IMR-90 (cell line): ENCODE results near the gene RSU1. TPM values are rescaled to one million over a fixed set of nuclear protein-coding genes. Genes with fewer than 3 reads are reported as not detected.

Source experiments
- ATAC-seq: fragments of 200-7000 bp; cut with Tn5 transposase; 2 replicates; pipeline ENCODE4 v1.9.1; 2020; ENCODE audit warnings: low read depth, mild to moderate bottlenecking, moderate library complexity
- BruUV-seq: library from RNA; stranded (reverse); fragments of 400-500 nt; replicated peaks from 2 replicates; lab custom pipeline; 2021; lab: Mats Ljungman, UMichigan
- CTCF ChIA-PET: fragments of 300-600 bp; formaldehyde crosslinking; extraction: SDS; loops from one replicate; lab custom pipeline; 2021; ENCODE audit warnings: antibody characterized with exemption; lab: Yijun Ruan, JAX
- POLR2A ChIA-PET: fragments of 300-600 bp; sonication (Branson Sonifier 250); formaldehyde crosslinking; loops from one replicate; lab custom pipeline; 2022; ENCODE audit warnings: antibody characterized with exemption; ENCODE audit not compliant: unreplicated experiment; lab: Charles Lee
- DNase-seq: peaks from one replicate; pipeline ENCODE4 v3.0.0; 2013
- H2AFZ ChIP-seq: replicated peaks from 2 replicates; pipeline ENCODE3; 2013; ENCODE audit warnings: low read length, mild to moderate bottlenecking; ENCODE audit not compliant: poor library complexity
- H2AK5ac ChIP-seq: 2 replicates; pipeline ENCODE4 v1.6.1; 2013; ENCODE audit warnings: low read depth, low read length, inconsistent platforms
- H2AK9ac ChIP-seq: replicated peaks from 2 replicates; pipeline ENCODE3; 2013; ENCODE audit warnings: mild to moderate bottlenecking, low read depth, low read length, moderate library complexity; ENCODE audit not compliant: poor library complexity
- H2BK120ac ChIP-seq: 2 replicates; pipeline ENCODE4 v1.6.1; 2013; ENCODE audit warnings: low read depth, low read length, inconsistent platforms
- H2BK15ac ChIP-seq: 3 replicates; pipeline ENCODE4 v1.6.1; 2013; ENCODE audit warnings: low read depth, low read length, inconsistent platforms
- H2BK20ac ChIP-seq: 2 replicates; pipeline ENCODE4 v1.6.1; 2013; ENCODE audit warnings: low read depth, mild to moderate bottlenecking, inconsistent platforms, low read length, moderate library complexity
- H2BK5ac ChIP-seq: 2 replicates; pipeline ENCODE4 v1.6.1; 2013; ENCODE audit warnings: mild to moderate bottlenecking, low read depth, low read length, inconsistent platforms; ENCODE audit not compliant: poor library complexity, severe bottlenecking
- H3K14ac ChIP-seq: replicated peaks from 2 replicates; pipeline ENCODE4 v1.6.1; 2013; ENCODE audit warnings: low read depth, low read length, inconsistent platforms
- H3K18ac ChIP-seq: 2 replicates; pipeline ENCODE4 v1.6.1; 2013; ENCODE audit warnings: low read depth, low read length, control low read depth
- H3K23ac ChIP-seq: 2 replicates; pipeline ENCODE4 v1.6.1; 2013; ENCODE audit warnings: low read depth, low read length, inconsistent platforms
- H3K27ac ChIP-seq: 2 replicates; pipeline ENCODE4 v1.5.1; 2013; ENCODE audit warnings: mild to moderate bottlenecking, control low read depth, low read length; ENCODE audit not compliant: insufficient read depth
- H3K27me3 ChIP-seq: 2 replicates; pipeline ENCODE4 v1.6.1; 2013; ENCODE audit warnings: low read length; ENCODE audit not compliant: control insufficient read depth, insufficient read depth
- H3K36me3 ChIP-seq: 2 replicates; pipeline ENCODE4 v1.6.1; 2013; ENCODE audit warnings: low read length, mixed read lengths; ENCODE audit not compliant: control insufficient read depth, insufficient read depth
- H3K4ac ChIP-seq: 2 replicates; pipeline ENCODE4 v1.6.1; 2013; ENCODE audit warnings: low read depth, low read length, inconsistent platforms
- H3K4me1 ChIP-seq: 2 replicates; pipeline ENCODE4 v1.6.1; 2013; ENCODE audit warnings: low read length, mixed read lengths; ENCODE audit not compliant: control insufficient read depth, insufficient read depth
- H3K4me2 ChIP-seq: 2 replicates; pipeline ENCODE4 v1.6.1; 2013; ENCODE audit warnings: low read depth, mild to moderate bottlenecking, control low read depth, low read length, moderate library complexity
- H3K4me3 ChIP-seq: 2 replicates; pipeline ENCODE4 v1.5.1; 2013; ENCODE audit warnings: low read depth, mild to moderate bottlenecking, control low read depth, low read length, moderate library complexity; ENCODE audit not compliant: insufficient read depth
- H3K56ac ChIP-seq: 2 replicates; pipeline ENCODE4 v1.6.1; 2013; ENCODE audit warnings: low read length, inconsistent platforms; ENCODE audit not compliant: insufficient read depth; ENCODE audit errors: extremely low read depth
- H3K79me1 ChIP-seq, 2 experiments: 2 replicates each; pipeline ENCODE4 v1.6.1; 2013; ENCODE audit warnings: low read length in 2 of 2, inconsistent platforms in 1 of 2, low read depth in 1 of 2
- H3K9ac ChIP-seq: 2 replicates; pipeline ENCODE4 v1.6.1; 2013; ENCODE audit warnings: low read depth, low read length, control low read depth
- H3K9me1 ChIP-seq: 2 replicates; pipeline ENCODE4 v1.6.1; 2013; ENCODE audit warnings: low read length, inconsistent platforms; ENCODE audit not compliant: insufficient read depth
- H3K9me3 ChIP-seq: 2 replicates; pipeline ENCODE4 v1.6.1; 2013; ENCODE audit warnings: low read length; ENCODE audit not compliant: control insufficient read depth, insufficient read depth
- H4K20me1 ChIP-seq: 2 replicates; pipeline ENCODE4 v1.6.1; 2013; ENCODE audit warnings: low read length, inconsistent platforms; ENCODE audit not compliant: insufficient read depth
- H4K5ac ChIP-seq: 2 replicates; pipeline ENCODE4 v1.6.1; 2013; ENCODE audit warnings: mild to moderate bottlenecking, low read depth, low read length, control low read depth
- H4K8ac ChIP-seq, 2 experiments: 2 replicates each; pipeline ENCODE4 v1.6.1; 2013; ENCODE audit warnings: low read depth in 2 of 2, low read length in 2 of 2, control low read depth in 1 of 2, inconsistent platforms in 1 of 2
- H4K91ac ChIP-seq: 2 replicates; pipeline ENCODE4 v1.6.1; 2013; ENCODE audit warnings: low read depth, low read length, inconsistent platforms; ENCODE audit not compliant: insufficient read depth
- MAZ ChIP-seq: IDR thresholded peaks from 2 replicates; pipeline ENCODE4 v1.6.1; 2012; ENCODE audit warnings: low read depth, mild to moderate bottlenecking, low read length, improper control_type of control experiment, moderate library complexity, borderline replicate concordance
- POLR2A ChIP-seq: IDR thresholded peaks from 2 replicates; pipeline ENCODE4 v1.6.1; 2012; ENCODE audit warnings: mild to moderate bottlenecking, low read depth, low read length
- RAD21 ChIP-seq: IDR thresholded peaks from 2 replicates; pipeline ENCODE4 v1.6.1; 2012; ENCODE audit warnings: low read length, improper control_type of control experiment
- WGBS, 2 experiments: methylation state at CpG; one replicate each; pipeline versions ENCODE4 v1.1.5 to v1.1.7; 2013; ENCODE audit warnings: missing lambda C conversion rate in 2 of 2; ENCODE audit not compliant: insufficient read length in 1 of 2; ENCODE audit errors: extremely low coverage in 2 of 2; 5-methylcytosine and 5-hydroxymethylcytosine counted together
- dilution Hi-C: fragments of 300-500 bp; cut with HindIII; formaldehyde crosslinking; loops from one replicate; pipeline ENCODE4 v1.14.3; 2018; ENCODE audit warnings: low sequenced_read_pairs; ENCODE audit not compliant: unreplicated experiment
- in situ Hi-C: fragments of 300-500 bp; cut with MboI; formaldehyde crosslinking; loops from 3 replicates; pipeline ENCODE4 v1.14.3; 2019; ENCODE audit warnings: low sequenced_read_pairs, inconsistent platforms, mixed read lengths
- intact Hi-C: fragments of 100-400 bp; cut with micrococcal nuclease; formaldehyde crosslinking; loops from 2 replicates; pipeline ENCODE4 v1.10.0; 2022
- polyA plus RNA-seq, 3 experiments: library from polyadenylated mRNA; depleted of rRNA; stranded (reverse); fragments of >200 nt; gene quantifications; 2 replicates each; pipeline ENCODE4 v1.2.3, GENCODE V29; 2012; ENCODE audit warnings: low replicate concordance in 1 of 3
- total RNA-seq: library from RNA; depleted of rRNA; stranded (reverse); fragments of >200 nt; gene quantifications from 2 replicates; pipeline ENCODE4 v1.2.3, GENCODE V29; 2012

The RSU1 gene
- total and polyA plus RNA-seq, 2 of the 4 experiments (the other 2 are of a cell fraction) = 134 to 148 TPM

DNA sequence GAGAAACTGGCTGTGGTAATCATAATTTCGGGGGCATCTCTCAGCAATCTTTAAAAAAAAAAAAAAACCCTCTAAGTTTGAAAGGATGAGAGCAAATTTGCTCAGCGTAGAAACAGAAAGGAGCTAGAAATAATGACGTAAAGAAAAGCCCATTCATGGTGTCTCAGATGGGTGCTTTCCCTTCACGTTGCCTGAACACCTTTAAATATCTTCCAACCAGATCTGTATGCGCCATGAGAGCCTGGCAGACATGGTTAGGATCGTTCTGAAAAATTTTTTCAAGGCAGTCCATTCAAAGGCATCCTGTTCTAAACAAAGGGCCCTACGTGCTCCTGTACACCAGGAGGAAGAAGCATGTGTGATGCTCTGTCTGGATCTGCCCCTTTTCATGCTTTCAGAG, 154.3 kb downstream of the RSU1 start:
- Histone ChIP-seq H4K91ac (no peak overlapping the region), H3K9ac (no peak overlapping the region), H3K56ac (no peak overlapping the region), H3K23ac (no peak overlapping the region), H3K4ac (no peak overlapping the region), H2AFZ (no peak overlapping the region), H3K4me1 (no peaks in the 10 kb centered on the region), H4K5ac (no peak overlapping the region), H3K9me1 (no peaks in the 10 kb centered on the region; the same call in 1 of the 2 replicates), H4K8ac (no peak overlapping the region), H4K20me1 (no peaks in the 10 kb centered on the region), H3K4me3 (no peak overlapping the region), H3K36me3 (no peaks in the 10 kb centered on the region), H2BK20ac (no peak overlapping the region), H2BK15ac (no peak overlapping the region), H3K18ac (no peak overlapping the region), H2AK9ac (no peak overlapping the region), H3K4me2 (no peak overlapping the region), H3K79me1 (peaks cover 10 to 11% of the 10 kb centered on the region in 2 experiments; a peak in 1 of 4 replicates), H3K27me3 (no peaks in the 10 kb centered on the region), H2BK120ac (no peak overlapping the region), H3K14ac (no peak overlapping the region), H3K9me3 (no peaks in the 10 kb centered on the region), H2BK5ac (no peak overlapping the region), H3K27ac (no peak overlapping the region), H2AK5ac (no peak overlapping the region)
- ChIA-PET POLR2A (no interaction called here), CTCF (no interaction called here)
- no TSS peak for BruUV-seq
- WGBS, 2 experiments = no CpG with 5 or more reads among the region's 7 CpGs
- dilution Hi-C loops (no loop called here), intact Hi-C loops (no loop called here), in situ Hi-C loops (no loop called here)
- TF ChIP-seq MAZ = no peak
- TF ChIP-seq POLR2A = no peak
- no peak for TF ChIP-seq RAD21
- no peak for DNase-seq
- no peak for ATAC-seq
